ENCODE results near the gene HOXD4.

HOXD4 gene

DNA sequence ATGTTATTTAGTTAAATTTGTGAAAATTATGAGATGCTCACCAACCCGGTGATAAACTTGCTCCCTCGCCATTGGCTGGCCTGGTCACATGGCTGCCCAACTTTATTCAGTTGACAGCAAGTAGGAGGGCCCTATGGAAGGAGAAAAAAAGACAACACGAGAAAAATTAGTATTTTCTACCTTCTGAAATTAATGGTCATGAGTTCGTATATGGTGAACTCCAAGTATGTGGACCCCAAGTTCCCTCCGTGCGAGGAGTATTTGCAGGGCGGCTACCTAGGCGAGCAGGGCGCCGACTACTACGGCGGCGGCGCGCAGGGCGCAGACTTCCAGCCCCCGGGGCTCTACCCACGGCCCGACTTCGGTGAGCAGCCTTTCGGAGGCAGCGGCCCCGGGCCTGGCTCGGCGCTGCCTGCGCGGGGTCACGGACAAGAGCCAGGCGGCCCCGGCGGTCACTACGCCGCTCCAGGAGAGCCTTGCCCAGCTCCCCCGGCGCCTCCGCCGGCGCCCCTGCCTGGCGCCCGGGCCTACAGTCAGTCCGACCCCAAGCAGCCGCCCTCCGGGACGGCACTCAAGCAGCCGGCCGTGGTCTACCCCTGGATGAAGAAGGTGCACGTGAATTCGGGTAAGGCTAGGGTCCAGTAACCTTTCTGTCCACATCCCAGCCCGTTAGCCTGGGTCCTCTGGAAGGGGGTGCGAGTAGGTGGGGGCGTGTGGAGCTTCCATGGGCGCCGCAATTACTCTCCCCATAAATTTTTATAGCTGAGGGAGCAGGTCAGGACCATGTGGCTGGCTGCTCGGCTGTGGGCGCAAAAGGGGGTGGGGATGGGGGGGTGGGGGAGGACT is at the start of gene HOXD4:
Gene HOXD4, plus strand, starts transcription at position 109 of the 846 bp plus-strand sequence. Its CDS starts 84 bp downstream, at position 193.
- no peak for DNase-seq

DNA sequence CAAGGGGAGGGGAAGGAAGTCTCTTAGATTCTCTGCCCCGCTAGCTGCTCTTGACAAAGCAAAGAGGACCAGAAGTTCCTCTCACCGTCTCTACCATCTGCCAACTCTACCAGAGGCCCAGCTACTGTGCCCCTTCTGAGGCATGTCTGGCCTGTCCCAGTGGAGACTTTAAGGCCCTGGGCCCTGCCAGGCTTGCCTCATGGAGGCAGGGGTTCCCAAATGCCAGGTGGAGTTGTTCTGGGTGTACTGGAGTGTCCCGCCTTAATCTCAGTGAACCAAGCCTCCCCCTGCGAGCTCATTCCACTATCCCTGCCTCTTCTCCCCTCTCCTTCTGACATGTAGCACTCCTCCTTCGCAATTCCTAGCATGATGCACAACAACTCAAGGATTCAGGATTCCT is 49.5 kb upstream of the HOXD4 start:
- no peak for DNase-seq

DNA sequence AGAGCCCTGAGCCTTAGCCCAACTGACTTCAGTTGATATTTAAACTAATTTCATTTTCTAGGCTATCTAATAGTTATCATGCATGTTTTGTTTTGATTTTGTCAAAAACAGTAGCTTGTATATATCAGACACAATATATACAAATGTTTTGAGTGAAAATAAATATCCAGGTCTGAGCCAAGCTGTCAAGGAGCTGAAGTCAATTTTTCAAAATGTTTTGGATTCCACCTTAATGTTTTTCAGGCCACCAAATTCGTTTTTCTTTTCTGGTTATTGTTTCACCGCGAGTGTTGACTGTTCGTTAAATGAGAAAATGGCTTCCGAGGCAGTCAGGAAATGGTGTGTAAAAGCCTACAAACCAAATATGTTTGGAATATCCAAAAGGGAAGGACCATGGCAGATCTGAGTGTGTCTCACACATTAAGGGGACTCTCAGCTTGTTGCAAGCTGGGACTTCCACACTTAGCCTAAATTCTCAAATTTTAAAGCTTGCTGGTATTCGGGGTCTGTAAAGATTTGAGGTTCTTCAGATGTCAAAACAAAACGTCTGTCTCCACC is 49.0 kb upstream of the HOXD4 start:
- no peak for DNase-seq

DNA sequence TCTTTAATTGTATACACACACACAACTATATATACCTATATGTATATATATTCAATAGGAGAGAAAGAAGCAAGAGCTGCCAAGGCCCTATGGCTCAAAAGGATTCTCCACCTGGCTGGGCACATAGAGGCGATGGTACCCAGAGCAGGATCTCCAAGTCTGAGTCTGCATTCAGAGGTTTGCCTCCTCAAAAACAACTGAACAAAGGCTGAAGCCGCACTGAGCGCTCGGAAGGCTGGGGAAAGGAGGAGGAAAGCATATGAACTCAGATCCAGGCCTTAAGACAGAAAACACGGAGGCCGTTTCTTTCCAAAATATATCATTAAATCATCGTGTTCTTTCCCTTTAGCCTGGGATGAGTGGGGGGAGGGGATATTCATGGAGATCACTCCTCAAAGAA is 48.2 kb upstream of the HOXD4 start:
- DNase-seq, result no peak

DNA sequence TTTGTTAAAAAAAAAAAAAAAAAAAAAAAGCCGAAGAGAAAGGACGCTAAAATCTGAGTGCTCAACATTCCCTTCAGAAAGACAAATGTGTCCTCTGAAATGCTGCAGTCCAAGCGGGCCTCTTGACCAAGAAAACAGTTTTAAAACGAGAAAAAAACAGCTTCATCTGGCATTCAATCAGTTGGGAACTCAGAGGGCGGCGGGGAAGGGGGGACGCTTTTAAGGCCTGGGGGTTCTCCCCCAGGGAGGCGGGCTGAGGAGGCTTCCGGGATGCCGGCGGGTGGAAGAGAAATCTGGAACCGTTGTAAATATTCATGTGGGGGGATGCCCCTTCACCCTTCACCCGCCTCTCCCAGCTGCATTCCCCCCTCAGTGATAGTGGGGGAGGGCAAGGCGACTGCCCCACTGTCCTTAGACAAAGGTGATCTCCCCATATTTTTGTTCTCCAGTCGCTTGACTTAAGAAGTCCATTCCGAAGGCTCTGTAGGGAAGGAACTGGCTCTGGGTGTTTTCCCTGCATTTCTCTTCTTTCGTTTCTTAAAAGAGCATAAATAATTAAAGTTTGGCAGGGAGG is 47.5 kb upstream of the HOXD4 start:
- DNase-seq, result no peak

DNA sequence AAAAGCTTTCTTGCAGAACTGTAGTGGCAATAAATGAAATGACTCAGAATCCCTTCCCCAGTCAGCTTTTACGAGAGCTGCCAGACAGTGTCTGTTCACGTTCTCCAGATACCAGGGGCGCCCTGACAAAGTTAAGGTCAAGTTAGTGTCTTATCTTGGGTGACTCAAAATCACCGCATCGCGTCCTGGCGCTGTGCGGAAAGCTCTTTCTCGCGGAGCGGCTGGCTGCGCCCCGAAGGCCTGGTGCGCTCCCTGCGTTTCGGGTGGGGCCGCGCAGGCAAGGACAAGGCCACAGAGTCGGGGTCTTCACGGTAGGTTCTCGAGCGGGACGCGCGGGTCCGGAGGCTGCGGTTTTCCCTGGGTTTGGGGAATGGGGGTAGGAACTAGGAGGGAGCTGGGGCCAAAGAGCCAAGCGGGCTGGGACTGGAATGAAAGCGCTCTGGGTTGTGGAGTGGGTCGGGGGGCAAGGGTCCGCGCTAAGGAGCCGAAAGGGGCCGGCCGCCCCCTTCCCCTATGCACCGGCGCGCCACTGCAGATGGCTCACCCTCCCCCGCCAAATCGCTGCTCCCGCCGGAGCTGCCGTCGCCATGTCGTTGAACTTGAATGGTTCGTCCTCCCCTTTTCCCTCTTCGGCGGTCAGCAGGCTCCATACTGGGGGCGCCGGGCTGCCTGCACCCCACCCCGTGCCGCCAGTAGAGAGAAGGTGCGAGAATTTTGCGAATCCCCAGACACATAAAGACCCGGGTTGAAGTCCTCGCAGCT is 46.9 kb upstream of the HOXD4 start:
- DNase-seq, result no peak

DNA sequence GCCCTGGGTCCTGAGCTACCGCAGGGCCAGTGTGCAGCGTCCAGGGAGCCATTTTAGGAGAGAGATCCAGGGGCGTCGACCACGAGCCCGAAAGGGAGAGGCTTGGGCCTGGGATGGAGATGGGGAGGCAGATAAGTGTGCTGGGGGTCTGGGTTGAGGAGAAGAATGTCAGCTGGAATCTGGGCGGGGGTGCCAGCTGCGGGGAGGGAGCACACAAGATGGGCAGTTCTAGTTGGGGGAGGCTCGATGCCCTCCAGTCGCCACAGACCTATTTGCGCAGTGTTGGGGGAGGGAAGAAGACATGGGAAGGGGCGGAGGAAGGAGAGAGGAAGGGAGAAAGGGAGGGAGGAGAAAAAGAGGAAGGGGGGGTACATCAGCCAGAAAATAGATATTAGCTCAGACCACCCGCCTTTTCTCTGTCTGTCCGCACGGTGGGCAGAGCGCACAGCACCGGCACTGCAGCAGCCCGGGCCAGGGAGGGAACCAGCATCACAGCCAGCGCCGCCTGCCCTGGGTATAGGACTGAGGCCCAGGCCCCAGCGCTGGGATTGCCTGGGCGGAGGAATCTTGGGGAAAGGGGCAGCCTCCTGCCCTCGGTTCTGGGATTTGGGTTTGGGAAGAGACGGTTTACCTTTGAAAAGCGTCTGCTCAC is 46.1 kb upstream of the HOXD4 start:
- DNase-seq, result no peak

DNA sequence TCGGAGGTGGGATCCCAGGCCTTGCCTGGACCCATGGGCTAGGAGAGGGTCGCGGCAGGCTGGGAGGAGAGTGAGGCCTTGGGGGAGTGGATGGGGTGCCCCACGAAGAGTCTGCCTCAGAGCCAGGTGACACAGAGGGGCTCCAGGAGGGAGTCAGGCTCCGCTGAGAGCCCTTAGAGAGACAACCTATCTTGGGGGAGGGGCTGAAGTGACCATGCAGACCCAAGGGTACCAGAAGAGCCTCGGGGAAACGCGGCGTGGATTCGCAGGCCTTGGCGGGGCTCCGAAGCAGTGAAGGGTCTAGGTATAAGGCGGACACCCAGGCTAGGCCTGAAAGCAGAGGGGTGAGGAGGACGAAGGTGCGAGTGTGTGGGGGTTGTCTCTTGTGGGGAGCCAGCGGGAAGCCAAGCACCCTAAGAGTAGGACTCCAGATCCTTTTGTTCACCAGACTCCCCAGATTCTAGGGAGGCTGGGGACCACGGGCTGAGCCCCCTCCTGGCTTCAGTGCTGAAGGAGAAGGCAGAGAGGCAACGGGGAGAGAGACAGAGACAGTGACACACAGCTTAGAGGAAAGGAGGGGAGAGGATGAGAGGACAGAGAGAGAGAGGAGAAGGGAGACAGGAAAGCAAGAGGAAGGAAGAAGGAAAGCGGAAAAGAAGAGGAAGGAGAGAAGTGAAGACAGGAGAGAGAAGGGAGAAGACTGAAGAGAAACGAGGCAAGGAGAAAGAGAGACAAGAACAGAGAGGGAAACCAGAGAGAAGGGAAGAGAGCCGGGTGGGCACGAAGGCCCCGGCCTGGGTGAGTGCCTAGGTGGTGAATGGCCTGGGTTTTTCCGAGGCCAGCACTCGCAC is 45.4 kb upstream of the HOXD4 start:
- no peak for DNase-seq

DNA sequence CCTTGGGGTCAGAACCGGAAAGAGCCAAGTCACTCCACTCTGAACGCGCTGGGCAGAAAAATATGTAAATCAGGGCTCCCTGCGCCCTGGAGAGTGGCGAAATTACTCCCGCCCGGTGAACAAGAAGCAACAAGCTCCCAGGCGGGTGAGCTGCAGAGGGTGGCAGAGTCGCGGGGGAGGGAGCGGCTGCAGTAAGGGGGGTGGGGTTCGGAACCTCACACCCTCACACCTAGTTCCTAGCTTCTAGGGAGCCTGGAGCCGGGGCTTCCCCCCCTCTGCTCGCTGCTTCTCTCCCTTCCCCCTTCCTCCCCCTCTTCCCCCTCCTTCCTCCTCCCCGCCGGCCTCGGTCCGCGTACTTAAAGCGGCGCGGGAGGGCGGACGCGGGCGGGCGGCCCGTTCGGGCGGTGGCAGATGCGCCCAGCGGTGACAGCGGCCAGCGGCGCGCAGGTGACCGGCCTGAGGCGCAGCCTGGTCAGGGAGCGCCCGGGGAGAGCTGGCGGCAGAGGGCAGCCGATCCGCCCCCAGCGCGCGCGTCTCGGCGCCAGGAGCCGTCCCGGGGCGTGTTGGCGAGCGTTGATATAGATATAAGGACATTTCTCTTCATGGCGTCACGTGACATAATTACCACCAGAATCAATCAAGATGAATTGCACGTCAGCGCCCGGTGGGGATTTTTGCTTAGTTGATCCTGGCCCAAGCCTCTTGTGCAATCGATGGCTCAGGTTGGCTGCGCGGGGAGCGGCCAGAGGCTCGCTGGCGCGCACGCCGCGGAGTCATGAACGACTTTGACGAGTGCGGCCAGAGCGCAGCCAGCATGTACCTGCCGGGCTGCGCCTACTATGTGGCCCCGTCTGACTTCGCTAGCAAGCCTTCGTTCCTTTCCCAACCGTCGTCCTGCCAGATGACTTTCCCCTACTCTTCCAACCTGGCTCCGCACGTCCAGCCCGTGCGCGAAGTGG is 44.5 kb upstream of the HOXD4 start, which contains the start of gene HOXD11:
Gene HOXD11, plus strand, starts transcription at position 700 of the 959 bp plus-strand sequence. Its CDS starts 76 bp downstream, at position 776.
- no peak for DNase-seq

DNA sequence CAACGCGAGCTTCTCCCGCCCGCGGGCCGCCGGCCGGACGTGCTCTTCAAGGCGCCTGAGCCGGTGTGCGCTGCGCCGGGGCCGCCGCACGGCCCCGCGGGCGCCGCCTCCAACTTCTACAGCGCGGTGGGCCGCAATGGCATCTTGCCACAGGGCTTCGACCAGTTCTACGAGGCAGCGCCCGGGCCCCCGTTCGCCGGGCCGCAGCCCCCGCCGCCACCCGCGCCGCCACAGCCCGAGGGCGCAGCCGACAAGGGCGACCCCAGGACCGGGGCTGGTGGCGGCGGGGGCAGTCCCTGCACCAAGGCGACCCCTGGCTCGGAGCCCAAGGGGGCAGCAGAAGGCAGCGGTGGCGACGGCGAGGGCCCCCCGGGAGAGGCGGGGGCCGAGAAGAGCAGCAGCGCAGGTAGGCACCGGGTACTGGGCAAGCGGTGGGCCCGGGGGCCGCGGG is 43.6 kb upstream of the HOXD4 start:
- no peak for DNase-seq

DNA sequence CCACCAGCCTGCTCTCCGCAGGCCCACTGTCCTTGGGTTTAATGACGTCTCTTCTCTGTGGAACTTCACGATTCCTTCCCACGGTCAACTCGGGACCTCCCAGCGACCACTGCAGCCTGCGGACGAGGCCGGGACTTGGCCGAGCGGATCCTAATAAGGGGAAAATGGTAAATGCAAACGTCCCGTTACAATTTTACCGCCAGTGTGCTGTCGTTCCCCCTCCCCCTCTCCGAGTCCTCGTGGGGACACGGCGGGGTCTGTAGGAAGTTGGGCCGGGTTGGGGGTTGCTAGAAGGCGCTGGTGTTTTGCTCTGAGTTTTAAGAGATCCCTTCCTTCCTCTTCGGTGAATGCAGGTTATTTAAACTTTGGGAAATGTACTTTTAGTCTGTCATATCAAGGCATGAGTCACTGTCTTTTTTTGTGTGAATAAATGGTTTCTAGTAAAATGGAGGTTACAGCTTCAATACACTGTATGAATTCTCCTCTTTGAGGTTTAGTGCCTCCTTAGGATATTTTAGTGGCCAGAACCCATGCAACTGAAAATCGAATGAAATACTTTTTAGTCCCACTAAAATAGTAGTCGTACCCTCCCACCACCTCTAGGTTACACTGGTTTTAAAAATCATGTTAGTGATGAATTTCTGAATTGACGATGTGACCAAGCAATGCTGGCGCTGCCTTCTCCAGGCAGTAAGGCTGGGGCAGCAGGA is 42.0 kb upstream of the HOXD4 start:
- no peak for DNase-seq

DNA sequence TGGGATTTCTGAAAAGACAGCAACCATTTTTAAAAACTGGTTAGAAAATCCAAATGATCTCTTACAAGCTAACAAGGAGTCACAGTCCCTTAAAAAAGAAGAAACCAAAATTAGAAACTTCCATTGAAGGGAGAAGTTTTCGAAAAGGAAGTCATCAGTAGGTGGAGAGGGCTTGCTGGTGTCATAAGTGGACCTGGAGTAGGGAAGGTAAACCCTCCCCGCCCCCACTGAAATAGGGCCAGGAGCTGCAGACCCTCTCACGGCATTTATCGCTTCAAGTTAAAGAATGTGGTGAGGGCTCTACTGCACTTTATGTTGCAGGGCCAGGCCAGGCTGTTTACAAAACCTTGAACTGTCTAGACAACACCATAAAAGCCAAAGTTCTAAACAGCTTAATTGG is 41.4 kb upstream of the HOXD4 start:
- DNase-seq, result no peak

DNA sequence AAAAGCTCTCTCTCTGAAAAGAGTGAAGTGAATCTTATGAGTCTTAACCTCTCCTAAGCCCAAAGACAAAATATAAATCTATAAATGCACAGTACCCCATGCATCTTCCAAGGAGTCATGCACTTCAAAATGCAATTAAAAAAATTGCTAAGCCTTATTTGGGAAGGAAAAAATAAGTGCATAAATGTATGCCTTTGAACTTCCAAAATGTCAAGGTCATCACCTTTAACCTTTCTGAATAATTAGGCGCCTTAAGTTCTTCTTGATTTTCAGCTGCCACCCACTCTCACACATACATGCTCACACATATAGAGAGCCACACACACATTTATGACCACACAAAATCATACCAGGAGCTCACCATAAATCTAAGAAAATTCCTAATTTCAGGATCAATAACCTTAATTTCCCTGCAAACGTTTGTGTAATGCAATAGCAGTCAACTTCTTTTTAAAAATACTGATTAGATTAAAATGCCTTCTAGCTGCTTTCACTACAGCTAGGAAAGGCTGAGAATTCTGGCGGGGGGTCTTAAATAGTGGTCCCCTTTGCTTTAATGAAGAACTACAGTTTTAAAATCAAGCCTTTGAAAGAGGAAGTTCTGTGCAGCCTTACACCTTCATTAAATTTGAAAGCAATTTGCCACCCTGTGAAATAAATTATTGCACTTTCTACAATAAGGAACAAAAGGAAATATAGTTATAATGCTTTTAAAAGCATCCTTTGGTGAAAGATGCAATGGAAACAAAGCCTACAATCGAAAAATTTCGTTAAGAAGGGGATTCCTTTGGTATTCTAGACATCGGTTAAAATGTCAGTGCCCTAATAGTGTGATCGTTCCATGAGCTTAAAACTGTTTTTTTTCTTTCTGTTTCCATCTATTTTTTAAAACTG is 40.7 kb upstream of the HOXD4 start:
- no peak for DNase-seq

DNA sequence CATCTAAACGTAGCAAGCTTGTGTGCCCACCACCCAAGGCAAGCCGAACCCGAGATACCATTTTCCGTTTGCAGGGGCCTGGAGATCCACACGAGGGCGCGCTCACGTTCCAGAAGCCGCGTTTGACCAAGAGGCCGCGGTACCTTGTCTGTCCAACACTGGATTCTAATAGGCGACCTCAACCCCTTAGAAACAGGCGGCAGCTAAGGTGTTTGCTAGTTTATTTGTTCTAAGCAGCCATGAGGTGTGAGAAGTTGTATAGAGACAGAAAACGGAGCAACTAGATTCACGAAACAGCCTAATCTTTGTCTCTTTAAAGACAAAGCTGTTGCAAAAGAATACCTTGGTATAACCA is 40.1 kb upstream of the HOXD4 start:
- peak; percentile 56 for DNase-seq

DNA sequence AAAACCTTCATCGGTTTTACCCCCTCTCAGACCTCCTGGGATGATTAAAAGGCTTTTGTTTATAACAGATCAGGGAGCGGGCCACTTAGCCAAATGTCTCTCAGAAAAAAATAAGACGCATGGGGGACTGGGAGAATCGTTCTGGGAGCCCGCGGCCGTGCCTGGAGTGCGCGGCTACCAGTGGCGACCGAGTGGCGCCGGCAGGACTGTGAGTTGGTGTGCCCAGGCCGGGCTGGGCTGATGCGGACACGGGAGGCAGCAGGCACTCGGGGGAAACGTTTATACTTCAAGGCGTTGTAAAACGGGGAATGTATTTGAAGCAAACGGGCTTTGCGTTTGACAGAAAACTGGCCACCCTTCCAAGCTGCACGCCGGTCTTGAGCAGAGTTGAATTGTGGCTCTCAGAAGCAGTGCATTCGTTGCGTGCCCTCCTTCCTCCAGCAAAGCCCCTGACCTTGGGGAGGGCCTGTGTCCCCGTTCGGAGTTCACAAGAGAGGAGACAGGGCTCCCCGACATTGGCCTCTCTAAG is 39.4 kb upstream of the HOXD4 start:
- no peak for DNase-seq

DNA sequence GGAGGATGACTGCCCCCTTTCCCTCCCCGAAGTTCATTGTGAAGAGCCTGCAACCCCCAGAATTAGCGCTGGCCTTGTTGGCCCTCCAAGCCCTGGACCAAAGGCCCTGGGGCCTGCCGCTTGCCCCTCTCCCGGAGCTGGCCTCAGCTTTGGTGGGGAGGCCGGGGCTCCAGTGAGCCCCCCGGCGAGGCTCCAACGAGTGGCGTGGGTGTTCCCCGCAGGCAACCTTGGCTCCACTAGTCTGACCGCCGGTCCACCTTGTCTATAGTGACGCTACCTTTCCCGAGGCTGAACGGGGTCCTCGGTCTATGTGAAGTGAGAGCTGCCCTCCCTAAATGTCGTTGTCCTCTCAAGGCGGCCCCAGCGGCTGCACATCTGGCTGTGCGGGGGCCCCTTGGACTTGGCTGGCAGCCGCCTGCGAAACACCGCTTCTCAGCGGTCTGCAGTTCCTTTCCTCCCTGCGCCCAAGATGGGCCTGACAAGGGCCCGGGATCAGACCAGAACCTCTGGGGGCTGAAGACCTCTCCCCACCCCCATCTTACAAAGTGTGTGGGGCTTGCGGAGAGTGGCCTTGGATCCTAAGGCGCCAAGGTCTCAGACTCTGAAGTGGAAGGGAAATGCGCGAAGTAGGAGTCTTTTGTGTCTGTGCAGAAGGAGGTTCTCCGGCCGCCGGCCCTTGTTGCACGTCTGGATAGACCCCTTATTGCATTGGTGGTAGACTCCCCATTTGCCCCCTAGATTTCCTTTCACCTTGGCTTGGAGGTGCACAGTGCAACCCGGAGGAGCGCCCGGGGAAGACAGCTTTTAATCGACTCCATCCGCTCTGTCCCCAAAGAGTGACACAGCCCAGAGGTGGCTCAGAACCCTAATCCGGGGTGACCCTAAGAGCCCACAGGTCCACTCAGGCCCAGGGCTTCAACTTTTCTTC is 38.7 kb upstream of the HOXD4 start:
- no peak for DNase-seq

DNA sequence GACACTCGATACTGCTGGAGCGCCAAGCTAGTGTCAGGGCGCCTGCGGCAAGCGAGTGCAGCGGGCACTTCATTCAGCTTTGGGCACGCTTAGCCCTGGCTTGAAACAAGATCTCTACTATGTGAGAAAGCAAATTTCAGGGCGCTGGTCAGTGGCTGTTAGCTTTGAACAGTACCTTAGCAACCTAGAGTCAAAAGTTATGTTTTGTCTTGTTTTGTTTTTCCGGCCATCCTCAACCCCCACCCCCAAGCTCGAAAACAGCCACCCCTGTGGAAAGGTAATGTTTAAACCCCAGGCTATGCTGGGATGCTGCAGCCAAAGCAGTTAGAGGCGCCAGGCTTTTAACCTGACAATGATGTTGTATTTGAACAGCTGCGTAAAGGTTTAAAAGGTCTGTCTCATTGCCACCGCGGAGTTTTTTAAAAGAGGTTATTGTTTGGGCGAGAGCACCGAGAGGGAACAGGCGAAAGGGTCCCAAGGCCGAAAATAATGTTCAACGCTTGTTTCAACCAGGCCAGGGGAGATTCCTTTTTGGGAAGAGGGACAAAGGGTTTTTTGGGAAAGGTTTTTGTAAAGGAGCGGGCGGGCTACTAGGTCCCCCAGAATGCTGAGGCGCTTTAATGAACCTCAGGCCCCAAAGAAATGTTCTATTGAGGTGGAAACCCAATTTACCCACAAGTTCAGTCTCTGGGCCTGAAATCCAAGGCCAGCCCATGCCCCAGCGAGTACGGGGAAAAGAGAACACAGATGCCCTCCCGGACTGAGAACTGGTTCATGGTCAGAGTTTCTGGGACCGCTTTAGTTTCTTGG is 37.0 kb upstream of the HOXD4 start:
- DNase-seq, result no peak

Data from stimulated activated CD8-positive, alpha-beta memory T cell treated with anti-CD3 and anti-CD28 coated beads, Interleukin-4, amount 100 ng/mL, for 48 hours (primary cell).